GM19452 (cell line): ENCODE data around the gene RFWD3.

ENCODE experiments used
- ATAC-seq: cut with Tn5 transposase; IDR thresholded peaks from one replicate; pipeline ENCODE4 v1.9.1; 2021; ENCODE audit not compliant: unreplicated experiment

Gene RFWD3

GRCh38 chr16:74583926-74584666, 82.6 kb downstream of the RFWD3 start:
- ATAC-seq: no peak

DNA sequence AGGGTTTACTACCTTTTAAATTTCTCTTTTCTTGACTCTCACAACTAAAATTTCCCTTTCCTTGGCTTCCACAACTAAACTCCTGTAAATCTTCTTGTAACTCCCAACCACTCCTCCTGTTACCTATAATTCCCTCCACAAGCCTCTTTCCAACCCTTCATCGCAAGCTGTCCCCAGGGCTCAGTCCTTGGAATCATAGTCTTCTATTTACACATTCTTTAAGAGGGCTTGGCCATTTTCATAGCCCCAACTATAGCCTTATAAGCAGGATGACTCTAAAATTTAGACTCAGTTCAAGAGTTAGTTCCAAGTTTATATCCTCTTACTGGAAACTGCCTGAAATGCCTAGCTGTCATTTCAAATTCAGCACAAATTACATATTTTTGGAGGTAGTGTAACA, 83.7 kb downstream of the RFWD3 start:
- no peak for ATAC-seq

GRCh38 chr16:74580833-74581232, 85.8 kb downstream of the RFWD3 start:
- ATAC-seq: no peak

- no peak for ATAC-seq
Measured at GRCh38 chr16:74578838-74579237, 87.8 kb downstream of the RFWD3 start.

GRCh38 chr16:74578433-74578832, 88.2 kb downstream of the RFWD3 start:
- ATAC-seq: no peak

DNA sequence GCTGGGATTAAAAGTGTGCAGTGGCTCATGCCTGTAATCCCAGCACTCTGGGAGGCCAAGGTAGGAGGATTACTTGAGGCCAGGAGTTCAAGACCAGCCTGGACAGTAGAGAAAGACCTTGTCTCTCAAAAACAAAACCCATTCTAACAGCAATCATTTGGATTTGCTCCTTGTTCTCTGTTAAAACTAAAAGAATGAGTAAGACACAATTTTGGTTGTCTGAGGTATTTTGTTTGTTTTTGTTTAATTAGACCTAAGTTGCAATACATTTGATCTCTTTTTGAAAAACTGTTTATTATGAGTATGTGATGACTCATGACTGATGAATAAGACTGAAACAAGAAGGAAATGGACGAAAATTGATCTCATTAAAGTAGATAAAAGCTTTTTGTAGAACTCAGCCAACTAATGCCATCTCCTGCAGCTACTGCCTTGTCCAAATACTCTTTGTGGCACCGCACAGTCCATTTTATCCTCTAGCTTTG, 88.8 kb downstream of the RFWD3 start:
- no peak for ATAC-seq

- no peak for ATAC-seq
Measured at GRCh38 chr16:74575807-74576643, 90.7 kb downstream of the RFWD3 start.

DNA sequence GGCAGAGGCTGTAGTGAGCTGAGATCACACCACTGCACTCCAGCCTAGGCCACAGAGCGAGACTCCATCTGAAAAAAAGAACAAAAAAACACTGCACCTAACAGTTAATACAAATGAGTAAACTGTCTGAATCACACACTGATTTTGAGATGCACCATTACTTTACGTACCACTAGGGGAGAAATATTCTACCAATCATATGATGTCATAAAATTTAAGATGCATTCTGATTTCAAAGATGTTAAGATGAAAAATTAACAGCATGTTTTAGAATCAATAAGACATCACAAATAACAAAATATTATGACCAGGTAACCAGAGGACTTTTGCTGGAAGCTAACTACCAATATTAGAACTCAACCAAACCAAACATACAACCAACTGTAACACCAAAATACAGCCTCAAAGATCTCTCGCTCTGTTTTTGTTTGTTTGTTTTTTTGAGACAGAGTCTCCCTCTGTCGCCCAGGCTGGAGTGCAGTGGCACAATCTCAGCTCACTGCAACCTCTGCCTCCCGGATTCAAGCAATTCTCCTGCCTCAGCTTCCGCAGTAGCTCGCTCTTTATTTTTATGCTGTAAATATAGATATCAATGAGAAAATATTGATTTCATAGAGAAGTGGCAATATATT, 91.4 kb downstream of the RFWD3 start:
- no peak for ATAC-seq

DNA sequence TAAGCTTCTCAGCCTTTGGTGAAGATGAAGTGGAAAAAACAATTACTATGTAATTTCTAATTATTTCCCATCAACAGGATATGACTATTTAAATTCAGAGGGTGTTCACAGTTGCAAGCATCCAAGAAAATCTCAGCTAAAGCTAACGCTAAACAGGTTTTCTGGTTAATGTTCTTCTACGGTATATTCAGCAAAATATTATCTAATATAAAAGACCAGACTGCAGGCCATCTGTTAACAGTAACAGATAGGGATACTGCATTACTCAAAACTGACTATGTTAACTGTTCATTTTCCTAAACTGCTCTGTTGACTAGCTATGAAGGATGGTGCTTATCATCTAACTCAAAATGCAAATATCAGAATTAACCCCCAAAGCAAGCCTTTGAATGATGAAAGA, 92.5 kb downstream of the RFWD3 start:
- ATAC-seq: no peak

GRCh38 chr16:74573622-74574021, 93.1 kb downstream of the RFWD3 start:
- ATAC-seq: no peak
